Skin of body (tissue), 2 donors: ENCODE measurements around the gene SYNE1. TPM values are rescaled to one million over a fixed set of nuclear protein-coding genes. Genes with fewer than 3 reads are reported as not detected.

Experiments used
- small RNA-seq: library from RNA; depleted of rRNA; stranded (forward); fragments of <200 nt; gene quantifications from one replicate; pipeline ENCODE3, GENCODE V24; 2014; ENCODE audit warnings: low replicate concordance
- total RNA-seq: library from RNA; depleted of rRNA; stranded (reverse); fragments of >200 nt; gene quantifications from one replicate; pipeline ENCODE4 v1.2.3, GENCODE V29; 2014

SYNE1 gene
- total RNA-seq, 1 donor from 2014 or later, result 155 TPM

Small RNAs within 50 kb of the gene (small RNA-seq; reads per million reads assigned to genes)
- gene RNA5SP223, result not detected

Other genes starting within 250 kb of the SYNE1 start
- gene MYCT1, start 60.5 kb upstream of the SYNE1 start, total RNA-seq, result 16.3 TPM
- 0.79 TPM for gene VIP, start 113.4 kb upstream of the SYNE1 start, total RNA-seq